Suprapubic skin (tissue), 4 donors: ENCODE measurements around the gene PTGER1. TPM values are rescaled to one million over a fixed set of nuclear protein-coding genes. Genes with fewer than 3 reads are reported as not detected.

Source experiments
- DNase-seq, 2 donors: peaks; one replicate each; pipeline ENCODE4 v3.0.0-alpha.2; 2019; ENCODE audit warnings: low spot score in 2 of 2
- H3K27ac ChIP-seq: fragments of 200-600 bp; sonication (generic); one replicate; pipeline ENCODE4 v1.5.1; 2019
- H3K27me3 ChIP-seq: fragments of 200-600 bp; sonication (generic); one replicate; pipeline ENCODE4 v1.5.1; 2019
- H3K36me3 ChIP-seq: fragments of 200-600 bp; sonication (generic); one replicate; pipeline ENCODE4 v1.5.1; 2019
- H3K4me1 ChIP-seq: fragments of 200-600 bp; sonication (generic); one replicate; pipeline ENCODE4 v1.5.1; 2019
- H3K4me3 ChIP-seq: fragments of 200-600 bp; sonication (generic); one replicate; pipeline ENCODE4 v1.5.1; 2019; ENCODE audit warnings: mild to moderate bottlenecking
- H3K9me3 ChIP-seq: fragments of 200-600 bp; sonication (generic); one replicate; pipeline ENCODE4 v1.5.1; 2019
- CTCF ChIP-seq, 2 donors: fragments of 200-600 bp in 1 of 2; fragments of 450-650 bp in 1 of 2; sonication (generic) in 1 of 2; IDR thresholded peaks; one replicate each; pipeline ENCODE4 v1.5.1; 2016 to 2019; ENCODE audit warnings: antibody characterized with exemption in 2 of 2, mild to moderate bottlenecking in 1 of 2, moderate library complexity in 1 of 2
- EP300 ChIP-seq: sonication (generic); formaldehyde crosslinking; IDR thresholded peaks from one replicate; pipeline ENCODE4 v1.6.1; 2017; ENCODE audit warnings: antibody characterized with exemption
- POLR2A ChIP-seq, 2 donors: fragments of 450-650 bp; IDR thresholded peaks; one replicate each; pipeline ENCODE4 v1.6.1; 2017; ENCODE audit warnings: antibody characterized with exemption in 2 of 2, mild to moderate bottlenecking in 2 of 2, moderate library complexity in 2 of 2
- POLR2AphosphoS5 ChIP-seq, 3 donors: sonication (generic); formaldehyde crosslinking; IDR thresholded peaks; one replicate each; pipeline ENCODE4 v1.6.1; 2017; ENCODE audit warnings: antibody characterized with exemption in 3 of 3
- WGBS: methylation state at CpG from one replicate; pipeline ENCODE4 v1.1.5; 2018; 5-methylcytosine and 5-hydroxymethylcytosine counted together
- total RNA-seq, 4 donors: library from RNA; depleted of rRNA; stranded (reverse); fragments of >200 nt; gene quantifications; one replicate each; pipeline ENCODE4 v1.1.0, GENCODE V29; 2016

PTGER1 gene
- total RNA-seq, 4 donors from 2014 or later: 0.47 TPM; not detected in 3

GRCh38 chr19:14476673-14477401 is 1.7 kb upstream of the PTGER1 start:
- DNase-seq: peak in 1 of 2 donors; percentile 78
- H3K36me3 ChIP-seq: peaks cover 41% of the 10 kb centered on the region
- peaks cover 58% of the 10 kb centered on the region for H3K4me1 ChIP-seq
- no peak overlapping the region for H3K27ac ChIP-seq
- no peaks in the 10 kb centered on the region for H3K9me3 ChIP-seq
- 35% methylated on average over 22 of the region's 26 CpGs for WGBS
- TF ChIP-seq CTCF (IDR thresholded peaks at IDR 0.05) (no peak), POLR2AphosphoS5 (IDR thresholded peaks at IDR 0.05) (no peak), POLR2A (IDR thresholded peaks at IDR 0.05) (no peak), EP300 (no peak)
- no peak overlapping the region for H3K4me3 ChIP-seq
- peaks cover 28% of the 10 kb centered on the region for H3K27me3 ChIP-seq

- H3K9me3 ChIP-seq: no peaks in the 10 kb centered on the region
- H3K4me1 ChIP-seq: peaks cover 62% of the 10 kb centered on the region
Observed at GRCh38 chr19:14476327-14476672, 1.1 kb upstream of the PTGER1 start.

GRCh38 chr19:14474827-14475226 is 327 bp downstream of the PTGER1 start:
- Histone ChIP-seq H3K27ac (no peak overlapping the region), H3K36me3 (peaks cover 35% of the 10 kb centered on the region), H3K4me3 (peak overlapping the region; percentile 9), H3K27me3 (peaks cover 28% of the 10 kb centered on the region), H3K9me3 (no peaks in the 10 kb centered on the region), H3K4me1 (peaks cover 62% of the 10 kb centered on the region)
- 40% methylated on average over 12 of the region's 12 CpGs for WGBS
- TF ChIP-seq POLR2AphosphoS5 (IDR thresholded peaks at IDR 0.05): no peak
- TF ChIP-seq EP300: no peak
- TF ChIP-seq CTCF (IDR thresholded peaks at IDR 0.05): no peak
- no peak for DNase-seq

More at GRCh38 chr19:14476327-14476672, 1.1 kb upstream of the PTGER1 start:
- Histone ChIP-seq H3K36me3 (peaks cover 39% of the 10 kb centered on the region), H3K27ac (no peak overlapping the region), H3K27me3 (peaks cover 28% of the 10 kb centered on the region), H3K4me3 (no peak overlapping the region)
- no peak for TF ChIP-seq POLR2A (IDR thresholded peaks at IDR 0.05)
- no peak for TF ChIP-seq EP300
- TF ChIP-seq CTCF (IDR thresholded peaks at IDR 0.05): no peak
- no peak for TF ChIP-seq POLR2AphosphoS5 (IDR thresholded peaks at IDR 0.05)
- peak in 1 of 2 donors; percentile 63 for DNase-seq
- WGBS: 67% methylated on average over 7 of the region's 7 CpGs

GRCh38 chr19:14473978-14474578 is 1.1 kb downstream of the PTGER1 start:
- 63% methylated on average over 6 of the region's 53 CpGs for WGBS
- peak overlapping the region; percentile 7 for H3K4me3 ChIP-seq
- no peak overlapping the region for H3K27ac ChIP-seq
- peaks cover 62% of the 10 kb centered on the region for H3K4me1 ChIP-seq
- peaks cover 35% of the 10 kb centered on the region for H3K36me3 ChIP-seq
- H3K9me3 ChIP-seq: no peaks in the 10 kb centered on the region
- H3K27me3 ChIP-seq: peaks cover 28% of the 10 kb centered on the region
- TF ChIP-seq POLR2A (IDR thresholded peaks at IDR 0.05) (no peak), EP300 (no peak), POLR2AphosphoS5 (IDR thresholded peaks at IDR 0.05) (no peak), CTCF (IDR thresholded peaks at IDR 0.05) (no peak)
- no peak for DNase-seq
